HL-60/S4 treated with phorbol 12-myristate 13-acetate at 8.2 ng/mL for 4 days and 3 days (cell line): ENCODE data around the gene LAIR1.
"Not testable (repeated sequence)": the region's sequence is repeated elsewhere in the genome, so short reads cannot be mapped to it uniquely, and the experiment has no call there.

Experiments used
- in situ Hi-C: fragments of 300-500 bp; cut with MboI; formaldehyde crosslinking; loops from 2 replicates; pipeline ENCODE4 v1.15.0; 2022; ENCODE audit warnings: low sequenced_read_pairs

LAIR1 gene

DNA sequence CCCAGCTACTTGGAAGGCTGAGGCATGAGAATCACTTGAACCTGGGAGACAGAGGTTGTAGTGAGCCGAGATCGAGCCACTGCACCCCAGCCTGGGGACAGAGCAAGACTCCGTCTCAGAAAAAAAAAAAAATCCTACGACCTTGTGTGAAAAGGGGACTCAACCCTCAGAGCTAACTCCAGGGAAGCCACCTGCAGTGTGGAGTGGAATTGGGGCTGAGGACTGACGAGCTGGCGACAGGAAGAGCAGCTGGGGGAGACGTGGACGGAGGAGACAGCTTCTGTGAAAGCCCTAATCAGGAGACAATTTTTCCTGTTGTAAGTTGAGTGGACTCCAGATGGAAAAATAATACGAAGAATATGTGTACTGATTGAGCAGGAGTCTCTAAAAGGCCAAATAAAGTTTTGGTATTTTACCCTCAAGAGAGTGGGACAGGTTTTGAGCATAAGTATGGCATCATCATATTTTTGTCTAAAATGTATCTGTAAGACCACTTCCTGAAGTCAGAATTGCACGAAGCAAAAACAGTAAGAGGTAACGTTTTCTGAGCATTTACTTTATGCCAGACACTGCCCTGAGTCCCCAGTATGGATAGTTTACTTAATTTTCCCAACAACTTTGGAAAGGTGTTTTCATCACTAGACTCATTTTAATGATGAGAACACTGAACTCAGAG is 12.0 kb upstream of the LAIR1 start:
- in situ Hi-C loops = no loop called here

DNA sequence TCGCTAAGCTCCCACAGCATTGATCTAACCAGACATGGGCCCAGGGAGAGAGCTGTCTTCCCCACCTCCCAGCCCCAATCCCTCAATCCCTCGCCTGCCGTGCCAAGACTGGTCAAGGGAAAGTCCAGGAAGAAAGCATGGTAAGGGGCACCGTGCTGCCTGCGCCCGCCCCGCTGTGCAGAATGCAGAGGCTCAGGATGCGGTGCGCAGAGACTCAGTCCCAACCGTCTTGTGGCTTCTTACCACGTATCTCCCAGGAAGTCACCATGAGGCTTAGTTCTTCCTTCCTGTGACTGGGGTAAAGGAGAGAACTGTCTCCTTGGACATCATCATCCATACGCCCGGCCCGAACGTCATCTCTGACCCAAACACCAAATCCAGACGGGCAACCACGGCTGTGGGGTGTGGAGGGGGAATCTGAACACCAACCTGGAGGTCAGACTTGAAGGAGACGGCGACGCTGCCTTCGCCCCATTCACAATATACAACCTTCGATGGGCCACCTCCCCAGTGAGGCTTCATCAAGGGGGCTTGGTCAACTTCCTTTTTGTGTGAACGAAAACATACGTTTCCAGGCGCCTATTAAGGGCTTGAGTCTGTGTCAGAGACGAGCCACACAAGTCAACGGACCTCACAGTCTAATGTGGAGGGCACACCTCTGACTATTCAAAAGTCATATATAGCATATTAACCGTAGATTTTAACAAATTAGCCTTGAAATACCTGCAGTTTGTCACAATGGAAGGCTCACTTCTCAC is 10.6 kb upstream of the LAIR1 start:
- in situ Hi-C loops = not testable (repeated sequence)

DNA sequence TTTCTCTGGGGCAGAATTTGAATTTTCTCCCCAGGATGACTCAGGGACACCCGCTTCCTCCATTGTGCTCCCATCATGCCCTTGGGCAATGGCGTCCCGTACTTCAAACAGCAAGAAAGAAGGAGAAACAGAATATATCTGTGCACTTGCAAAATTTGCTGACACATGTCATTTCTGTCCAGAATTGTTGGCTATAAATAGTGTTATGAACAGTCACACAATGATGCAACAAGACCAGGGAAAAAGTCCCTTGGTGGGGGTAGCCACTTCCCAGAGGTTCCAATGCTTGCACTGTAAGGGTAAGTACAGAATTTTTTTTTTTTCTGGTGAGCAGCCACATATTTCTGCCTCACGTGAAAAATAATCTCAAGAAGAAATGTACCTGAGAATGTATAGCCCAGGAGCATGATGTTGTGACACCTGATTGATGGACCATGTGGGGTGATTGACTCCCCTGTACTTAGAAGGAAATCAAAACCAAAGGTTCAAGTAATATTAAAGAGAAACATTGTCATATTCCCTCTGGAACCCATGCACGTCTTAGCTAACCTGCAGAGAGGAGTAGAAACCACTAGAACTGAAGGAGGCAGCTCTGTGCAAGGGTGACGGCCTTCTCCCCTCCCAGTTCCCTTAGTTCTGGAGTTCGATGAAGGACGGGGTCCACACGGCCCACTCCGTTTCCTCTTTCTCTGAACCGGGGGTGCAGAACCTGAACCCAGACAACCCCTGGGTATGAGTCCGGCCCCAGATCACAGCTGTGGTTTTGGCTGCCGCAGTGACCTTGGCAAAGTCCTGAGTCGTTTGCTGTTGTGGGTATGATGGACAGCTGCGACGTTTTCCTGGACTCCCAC is 9.3 kb upstream of the LAIR1 start:
- in situ Hi-C loops = no loop called here

DNA sequence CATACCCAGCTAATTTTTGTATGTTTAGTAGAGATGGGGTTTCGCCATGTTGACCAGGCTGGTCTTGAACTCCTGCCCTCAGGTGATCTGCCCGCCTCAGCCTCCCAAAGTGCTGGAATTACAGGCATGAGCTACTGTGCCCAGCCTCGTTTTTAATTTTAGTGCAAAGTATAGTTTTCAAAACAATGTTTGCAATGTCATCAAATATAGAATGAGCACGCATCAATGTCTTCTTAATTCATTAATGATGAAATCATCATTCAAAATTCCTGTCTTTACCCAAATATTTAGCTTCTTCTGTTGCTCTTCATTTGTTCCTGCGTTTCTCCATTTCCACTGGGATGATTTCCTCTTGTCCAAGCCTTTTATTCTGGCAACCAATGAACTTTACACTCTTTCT is 6.7 kb upstream of the LAIR1 start:
- in situ Hi-C loops = not testable (repeated sequence)

DNA sequence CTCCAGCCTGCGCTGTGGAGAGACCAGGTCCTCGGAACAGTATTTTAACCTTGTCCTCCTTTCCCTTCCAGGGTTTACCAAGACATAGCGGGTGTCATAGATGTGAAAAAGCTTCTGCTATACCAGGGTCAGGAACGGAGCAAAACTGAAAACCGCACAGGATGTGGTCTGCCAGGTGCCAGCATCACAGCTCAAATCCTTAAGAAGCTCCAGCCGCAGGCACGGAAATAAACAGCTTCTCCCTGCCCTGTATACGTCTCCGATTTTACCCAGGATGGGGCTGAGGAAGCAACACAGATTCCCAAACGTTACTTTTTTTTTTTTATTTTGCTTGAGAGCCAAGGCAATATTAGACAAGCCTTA is 5.7 kb upstream of the LAIR1 start:
- in situ Hi-C loops = not testable (repeated sequence)

DNA sequence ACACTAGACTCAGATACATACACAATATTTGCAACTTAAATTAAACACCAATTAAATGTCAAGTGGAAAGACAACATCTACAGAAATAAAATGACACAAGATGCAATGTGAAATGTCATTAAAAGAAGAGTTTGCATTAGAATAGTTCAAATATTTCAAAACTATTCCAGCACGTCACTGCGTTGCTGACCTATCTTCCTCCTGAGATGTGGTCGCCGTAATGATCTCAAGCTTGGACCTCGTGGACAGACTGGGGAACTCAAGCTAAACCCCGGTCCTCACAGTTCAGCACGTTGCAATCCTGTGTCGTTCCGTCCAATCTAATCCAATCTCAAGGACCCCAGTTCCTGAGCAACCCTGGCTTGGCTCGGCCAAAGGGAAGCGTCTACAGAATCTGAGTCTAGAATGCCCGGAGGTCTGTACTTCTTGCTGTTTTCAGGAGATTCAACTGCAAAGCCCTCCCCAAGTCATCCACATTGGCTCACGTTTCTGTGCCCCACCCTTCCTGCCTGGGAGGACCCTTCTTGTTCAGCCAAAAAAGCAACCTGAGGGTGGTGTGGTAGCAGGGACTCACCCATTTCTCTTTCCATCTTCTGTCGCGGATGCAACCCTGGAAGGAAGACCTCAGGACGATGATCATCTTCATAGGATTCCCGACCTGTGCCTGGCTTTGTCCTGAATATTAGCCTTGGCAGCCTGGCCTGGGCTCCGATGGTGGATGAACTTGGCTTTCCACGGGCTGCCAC is 5.1 kb upstream of the LAIR1 start:
- in situ Hi-C loops = not testable (repeated sequence)

DNA sequence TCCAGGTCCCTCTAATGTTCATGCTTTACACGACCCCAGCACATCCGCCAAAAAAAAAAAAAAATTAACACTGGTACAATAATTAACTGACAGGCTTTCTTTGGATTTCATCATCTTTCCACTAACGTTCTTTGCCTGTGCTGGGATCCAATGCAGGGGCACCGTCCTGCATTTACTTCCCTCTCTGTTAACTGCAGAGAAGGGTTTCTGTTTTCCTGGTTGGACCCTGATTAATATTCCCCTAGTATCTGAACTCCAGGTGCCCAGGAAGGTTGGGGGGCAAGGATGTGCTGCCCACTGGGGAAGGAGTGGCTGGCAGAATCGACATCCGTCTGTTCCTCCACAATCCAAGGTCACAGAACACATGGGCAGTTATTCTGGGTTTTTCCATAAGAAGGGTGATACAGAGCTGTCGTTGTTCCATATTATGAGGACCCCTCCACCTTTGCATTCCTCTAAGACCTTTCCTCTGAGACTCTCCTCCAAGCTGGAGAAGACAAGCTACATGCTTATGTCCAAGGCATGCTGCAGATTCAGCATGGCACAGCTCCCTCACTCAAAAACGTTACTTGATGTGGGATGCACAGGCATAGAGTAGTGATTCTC is 4.5 kb upstream of the LAIR1 start:
- in situ Hi-C loops = no loop called here

DNA sequence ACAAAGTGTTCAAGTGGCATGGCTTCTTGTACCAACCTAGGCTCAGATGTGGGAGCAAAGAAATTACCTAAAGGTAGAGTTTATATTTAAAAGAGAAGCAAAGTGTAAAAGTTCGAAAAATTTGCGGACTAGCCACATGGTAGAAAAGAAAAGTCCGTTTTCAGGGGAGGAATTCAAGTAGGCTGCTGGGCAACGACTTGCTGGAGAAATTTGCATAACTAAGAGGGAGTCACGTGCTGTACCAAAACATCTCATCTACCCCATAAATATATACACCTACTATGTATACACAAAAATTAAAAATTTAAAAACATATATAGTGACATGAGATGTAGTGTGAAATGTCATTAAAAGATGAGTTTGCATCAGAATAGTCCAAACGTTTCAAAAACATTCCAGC is 2.1 kb upstream of the LAIR1 start:
- in situ Hi-C loops = no loop called here

DNA sequence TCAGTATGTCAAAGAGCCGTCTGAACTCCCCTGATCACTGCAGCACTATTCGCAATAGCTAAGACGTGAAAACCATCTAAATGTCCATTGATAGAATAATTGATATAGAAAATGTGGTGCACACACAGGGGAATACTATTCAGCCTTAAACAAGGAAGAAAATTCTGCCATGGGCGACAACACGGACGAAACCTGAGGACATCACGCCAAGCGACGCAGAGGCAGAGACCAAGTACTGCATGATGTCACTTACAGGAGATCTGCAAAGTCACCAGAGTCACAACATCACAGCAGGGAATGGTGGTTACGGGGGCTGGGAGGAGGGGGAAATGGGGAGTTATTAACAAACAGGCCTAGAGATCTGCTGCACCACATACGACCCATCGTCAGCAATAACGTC is 1.1 kb upstream of the LAIR1 start:
- in situ Hi-C loops = not testable (repeated sequence)

DNA sequence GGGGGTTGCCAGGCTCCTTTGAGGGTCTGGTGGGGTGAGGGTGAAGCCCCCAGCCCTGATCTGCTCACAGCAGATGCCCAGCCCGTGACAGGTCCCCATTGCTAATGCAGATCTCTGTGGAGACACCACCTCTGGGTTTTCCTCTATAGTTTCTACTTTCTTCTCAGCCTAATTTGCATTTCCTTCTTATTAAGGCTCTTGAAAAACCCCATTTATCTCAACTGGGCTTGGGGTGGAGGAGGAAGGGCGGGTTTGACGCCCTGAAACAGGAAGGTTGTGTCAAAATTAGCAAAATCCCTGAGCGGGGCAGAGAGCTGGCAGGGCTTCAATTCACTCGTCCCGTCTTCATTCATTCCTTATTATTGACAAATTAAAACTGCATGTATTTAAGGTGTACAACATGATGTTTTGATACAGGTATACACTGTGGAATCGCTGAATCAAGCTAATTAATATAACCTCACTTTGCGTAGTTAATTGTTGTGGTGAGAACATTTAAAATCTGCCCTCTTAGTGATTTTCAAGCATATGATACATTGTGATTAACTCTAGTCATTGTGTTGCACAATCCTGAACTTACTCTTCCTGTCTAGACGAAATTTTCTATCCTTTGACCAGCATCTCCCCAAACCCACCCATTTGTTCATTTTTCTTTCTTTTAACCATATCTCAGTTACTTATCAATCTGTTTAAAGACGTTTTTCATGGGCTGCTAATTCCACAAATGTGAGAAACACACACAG is 2.9 kb downstream of the LAIR1 start:
- in situ Hi-C loops = not testable (repeated sequence)

DNA sequence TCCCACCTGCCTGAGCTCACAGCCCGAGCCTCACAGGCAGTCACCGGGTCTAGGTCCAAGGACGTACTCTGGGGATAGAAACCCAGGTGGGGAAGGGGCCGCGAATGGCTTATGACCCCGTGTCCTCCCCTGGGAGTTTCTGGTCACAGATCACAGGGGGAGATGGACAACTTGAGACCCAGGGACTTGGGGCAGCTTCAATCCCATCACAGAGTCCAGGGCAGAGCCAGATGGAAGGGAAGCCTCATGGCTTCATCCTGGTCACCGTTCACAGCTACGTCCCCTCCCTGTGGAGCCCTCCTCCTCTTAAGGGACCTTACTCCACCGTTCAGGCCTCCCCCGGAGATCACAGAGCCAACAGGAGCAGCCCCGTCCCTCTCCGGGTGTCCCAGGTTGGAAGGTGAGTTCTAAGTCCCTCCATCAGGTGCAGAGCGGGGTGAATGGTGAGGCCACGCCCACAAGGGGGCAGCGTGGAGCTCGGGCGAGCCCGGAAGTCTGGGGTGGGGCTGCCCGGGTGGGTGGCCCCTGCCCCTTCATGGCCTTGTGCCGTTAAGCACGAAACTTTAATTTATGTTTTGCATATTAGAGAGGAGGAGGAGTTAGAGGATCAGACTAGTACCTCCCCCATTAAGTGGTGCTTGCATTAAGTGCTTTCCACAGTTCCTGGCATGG is 5.4 kb downstream of the LAIR1 start:
- in situ Hi-C loops = not testable (repeated sequence)

DNA sequence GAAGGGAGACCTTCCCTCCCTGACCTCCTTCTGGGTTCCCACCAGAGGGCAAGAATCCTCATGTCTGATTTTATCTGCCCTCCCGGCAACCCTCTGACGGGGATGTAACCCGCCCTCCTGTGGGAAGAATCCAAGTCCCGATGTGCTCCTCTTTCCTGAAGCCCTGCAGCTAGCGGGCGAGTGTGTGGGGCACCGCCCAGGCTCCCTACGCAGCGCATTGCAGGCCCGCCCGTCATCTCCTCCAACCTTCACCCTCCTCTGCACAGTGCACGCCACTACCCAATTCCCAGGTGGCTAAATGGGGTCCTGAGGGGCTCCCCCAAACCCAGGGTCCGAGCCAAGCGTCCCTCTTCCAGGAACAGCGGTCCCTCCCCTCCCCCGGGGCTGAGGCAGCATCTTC is 7.3 kb downstream of the LAIR1 start:
- in situ Hi-C loops = no loop called here

DNA sequence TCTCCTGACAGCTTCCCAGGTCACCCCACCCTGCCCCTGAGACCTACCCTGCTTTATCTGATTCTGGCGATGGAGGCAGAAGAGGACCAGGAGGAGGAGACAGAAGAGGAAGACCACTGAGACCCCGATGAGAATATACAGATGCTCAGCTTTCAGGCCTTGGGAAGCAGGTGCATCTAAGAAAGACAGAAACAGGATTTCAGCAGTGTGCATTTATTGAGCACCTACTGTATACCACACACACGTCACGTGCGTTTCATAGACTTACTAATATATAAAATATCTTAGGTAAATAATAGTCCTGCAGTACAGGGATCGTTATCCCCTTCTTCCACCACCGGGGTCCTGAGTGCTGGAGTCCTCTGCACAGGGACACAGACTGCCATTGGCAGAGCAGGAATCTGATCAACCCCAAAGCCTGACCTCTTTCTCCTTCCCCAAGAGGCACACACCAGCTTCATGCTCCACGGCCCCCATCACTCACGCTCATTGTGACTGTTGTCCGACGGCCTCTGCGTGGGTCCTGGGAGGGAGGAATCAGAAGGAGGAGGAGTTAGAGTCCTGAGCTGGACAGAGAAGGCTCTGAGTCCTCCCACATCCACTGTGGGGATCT is 8.2 kb downstream of the LAIR1 start:
- in situ Hi-C loops = no loop called here

DNA sequence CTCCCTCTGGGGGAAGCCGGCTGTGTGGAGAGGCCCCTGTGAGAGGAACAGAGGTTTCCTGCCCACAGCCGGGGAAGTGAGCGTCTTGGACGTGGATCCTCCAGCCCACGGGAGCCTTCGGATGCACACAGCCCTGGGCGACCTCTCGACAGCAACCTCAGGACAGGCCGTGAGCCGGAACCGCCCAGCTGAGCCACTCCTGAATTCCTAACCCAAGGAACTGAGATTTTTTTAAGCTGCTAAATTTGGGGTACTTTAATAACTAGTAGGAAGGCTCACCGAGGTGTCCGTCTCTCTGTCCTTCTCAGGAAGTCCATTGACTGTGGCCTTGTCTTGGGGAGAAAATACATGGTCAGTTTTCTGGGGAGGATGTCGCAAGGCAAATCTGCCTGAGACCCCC is 9.1 kb downstream of the LAIR1 start:
- in situ Hi-C loops = no loop called here

DNA sequence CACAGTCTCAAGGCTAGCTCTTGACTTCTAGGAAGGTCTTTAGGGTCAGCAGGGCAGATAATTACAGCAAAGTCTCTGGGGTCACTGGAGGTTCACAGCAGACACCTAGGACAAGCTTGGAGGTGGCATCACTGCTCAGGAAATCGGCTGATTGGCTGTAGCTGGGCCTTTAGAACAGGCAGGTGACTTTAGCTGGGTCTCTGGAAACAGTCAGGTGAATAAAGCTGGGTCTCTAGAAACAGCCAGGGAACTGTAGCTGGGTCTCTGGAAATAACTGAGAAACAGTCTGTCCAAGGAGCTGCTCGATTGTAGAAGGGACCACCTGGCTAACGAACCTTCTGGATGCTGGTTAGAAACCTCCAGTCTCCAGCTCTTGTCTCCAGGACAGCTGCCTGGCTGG is 10.0 kb downstream of the LAIR1 start:
- in situ Hi-C loops = no loop called here

DNA sequence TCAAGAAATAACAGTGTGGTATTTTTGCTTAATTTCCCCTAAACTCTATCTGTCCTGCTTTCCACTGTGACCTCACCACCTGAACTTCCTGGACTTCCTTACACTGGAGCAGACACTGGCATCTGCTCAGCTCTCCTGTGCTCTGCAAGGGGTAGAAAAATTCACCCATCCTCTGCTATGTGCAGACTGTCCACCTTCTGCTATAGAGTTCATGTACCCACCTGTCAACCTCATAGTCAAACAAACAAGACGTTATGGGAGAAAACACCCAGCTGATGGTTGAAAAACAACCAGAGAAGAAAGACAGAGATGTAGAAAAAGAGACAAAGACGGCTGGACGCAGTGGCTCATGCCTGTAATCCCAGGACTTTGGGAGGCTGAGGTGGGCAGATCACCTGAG is 12.2 kb downstream of the LAIR1 start:
- in situ Hi-C loops = no loop called here

DNA sequence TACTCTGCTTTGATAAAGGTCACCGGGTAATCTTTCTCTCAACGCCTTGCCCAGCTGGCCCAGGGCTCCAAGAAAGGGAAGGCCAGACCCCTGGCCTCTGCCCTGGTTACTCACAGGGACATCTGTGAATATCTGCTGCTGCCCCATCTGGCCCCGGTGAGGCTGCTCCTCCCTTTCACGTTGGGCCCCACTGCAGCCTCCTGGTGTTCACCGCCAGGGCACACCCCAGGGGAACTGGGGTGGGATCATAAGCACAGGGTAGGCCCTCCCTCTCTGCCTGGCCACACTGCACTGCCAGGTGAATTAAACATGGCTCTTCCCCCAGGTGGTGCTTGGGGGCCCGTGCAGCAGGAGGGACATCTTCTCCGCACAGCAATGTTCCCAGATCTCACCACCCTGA is 12.7 kb downstream of the LAIR1 start:
- in situ Hi-C loops = no loop called here

DNA sequence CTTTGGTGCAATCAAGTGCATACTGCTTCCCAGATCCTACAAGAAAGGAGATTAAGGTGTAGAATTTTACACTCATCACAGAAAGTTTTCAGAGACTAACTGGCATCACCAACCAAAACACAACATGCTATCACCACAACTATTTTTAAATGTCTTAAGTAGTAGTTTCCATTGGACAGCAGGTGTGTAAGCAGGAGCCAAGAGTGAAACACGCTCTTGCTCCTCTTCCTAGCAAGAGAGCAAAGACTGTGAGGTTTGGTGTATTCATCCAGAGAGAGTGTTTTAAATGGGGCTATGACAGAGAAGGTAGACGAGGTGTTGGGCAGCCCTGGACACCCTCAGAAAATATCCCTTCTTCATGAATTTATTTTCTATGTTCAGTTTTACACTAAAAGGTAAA is 13.3 kb downstream of the LAIR1 start:
- in situ Hi-C loops = no loop called here

DNA sequence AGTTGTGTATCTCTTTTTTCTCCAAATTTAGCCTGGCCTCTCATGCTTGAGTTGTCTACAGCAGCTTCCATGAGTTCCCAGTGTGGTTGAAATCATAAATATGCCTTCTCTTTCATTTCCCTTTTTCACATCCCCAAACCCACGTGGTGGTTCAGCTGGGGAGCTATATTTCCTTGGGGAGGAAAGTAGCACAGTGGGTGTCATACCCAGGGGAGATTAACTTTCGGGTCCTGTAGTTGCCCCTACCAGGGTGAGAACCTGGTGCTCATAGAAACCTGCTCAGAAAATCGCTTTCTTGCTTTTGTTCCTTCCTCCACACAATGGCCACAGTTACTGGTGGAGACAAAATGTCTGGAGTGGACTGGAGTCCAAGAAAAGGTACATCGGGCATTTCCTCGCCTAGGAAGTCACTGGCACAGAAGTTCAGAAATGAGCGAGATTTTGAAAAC is 18.8 kb downstream of the LAIR1 start:
- in situ Hi-C loops = no loop called here
